GM18951 (cell line): ENCODE measurements around the gene GOLGA6C.
"Not testable (repeated sequence)": the region's sequence is repeated elsewhere in the genome, so short reads cannot be mapped to it uniquely, and the experiment has no call there.

ENCODE experiments used
- POLR2A ChIP-seq: IDR thresholded peaks from 4 replicates; pipeline ENCODE4 v1.6.1; 2011; ENCODE audit warnings: mild to moderate bottlenecking; ENCODE audit not compliant: insufficient read length, insufficient read depth; ENCODE audit errors: extremely low read depth
- in situ Hi-C: fragments of 300-500 bp; cut with MboI; formaldehyde crosslinking; loops from one replicate; pipeline ENCODE4 v1.12.0; 2022; ENCODE audit warnings: low sequenced_read_pairs, mixed read lengths, inconsistent platforms; ENCODE audit not compliant: unreplicated experiment

GOLGA6C gene

DNA sequence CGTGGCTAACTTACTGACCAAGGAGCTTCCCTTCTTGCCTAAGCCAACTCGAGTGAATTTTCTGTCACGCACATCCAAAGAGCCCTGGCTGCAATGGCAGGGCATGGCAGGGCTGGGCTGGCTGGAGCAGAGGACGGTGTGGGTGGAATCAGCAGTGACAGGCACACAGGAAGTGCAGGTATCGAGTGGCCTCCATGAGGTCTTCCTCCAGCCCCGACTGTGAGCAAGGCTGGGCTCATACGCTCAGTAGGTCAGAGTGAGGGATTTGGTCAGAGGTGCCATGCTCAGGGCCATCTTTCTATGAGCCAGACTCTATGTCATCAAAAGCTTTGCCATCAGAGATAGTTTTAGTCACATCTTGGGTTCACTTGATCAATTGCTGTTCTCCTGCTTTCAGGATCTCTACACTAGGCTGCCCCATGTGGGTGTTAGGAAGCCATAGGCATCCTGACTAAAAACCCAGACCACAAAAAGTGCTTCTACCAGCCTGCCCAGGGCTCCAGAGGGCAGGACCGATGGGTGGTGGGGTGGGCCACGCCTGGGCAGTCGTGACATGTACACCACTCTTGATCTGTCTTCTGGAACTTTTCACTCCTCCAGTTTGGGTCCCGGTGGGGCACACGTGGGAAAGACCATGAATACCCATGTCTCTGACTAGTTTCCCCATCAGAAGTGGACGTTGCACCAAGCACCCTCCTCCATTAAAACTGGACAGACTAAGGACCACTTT, 55.1 kb downstream of the GOLGA6C start:
- TF ChIP-seq POLR2A: no peak
- in situ Hi-C loops: no loop called here

DNA sequence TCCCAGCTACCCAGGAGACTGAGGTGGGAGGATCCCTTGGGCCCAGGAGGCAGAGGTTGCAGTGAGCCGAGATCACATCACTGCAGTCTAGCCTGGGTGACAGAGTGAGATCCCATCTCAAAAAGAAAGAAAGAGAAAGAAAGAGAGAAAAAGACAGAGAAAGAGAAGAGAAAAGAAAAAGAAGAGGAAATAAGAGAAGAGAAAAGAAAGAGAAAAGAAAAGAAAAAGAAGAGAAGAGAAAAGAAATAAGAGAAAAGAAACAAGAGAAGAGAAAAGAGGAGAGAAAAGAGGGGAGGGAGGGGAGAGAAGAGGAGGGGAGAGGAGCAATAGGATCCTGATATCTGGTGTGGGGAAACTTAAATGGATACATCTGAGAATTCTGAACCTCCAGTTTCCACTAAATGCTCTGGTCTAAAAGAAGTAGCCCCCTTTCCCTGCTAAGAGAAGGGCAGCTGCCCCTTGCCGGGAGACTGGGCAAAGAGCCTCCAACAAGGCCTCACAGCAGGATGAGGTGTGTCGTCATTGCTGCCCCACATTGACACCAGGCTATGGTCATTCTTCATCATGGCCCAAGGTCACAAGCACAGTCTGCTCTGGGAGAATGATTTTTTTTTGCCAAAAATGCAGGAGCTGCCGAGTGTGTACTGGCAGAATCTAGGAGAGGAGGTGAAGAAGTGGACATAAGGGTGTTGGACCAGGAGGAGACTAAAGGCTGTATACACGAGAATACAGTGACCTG, 56.6 kb downstream of the GOLGA6C start:
- in situ Hi-C loops: no loop called here
- no peak for TF ChIP-seq POLR2A

DNA sequence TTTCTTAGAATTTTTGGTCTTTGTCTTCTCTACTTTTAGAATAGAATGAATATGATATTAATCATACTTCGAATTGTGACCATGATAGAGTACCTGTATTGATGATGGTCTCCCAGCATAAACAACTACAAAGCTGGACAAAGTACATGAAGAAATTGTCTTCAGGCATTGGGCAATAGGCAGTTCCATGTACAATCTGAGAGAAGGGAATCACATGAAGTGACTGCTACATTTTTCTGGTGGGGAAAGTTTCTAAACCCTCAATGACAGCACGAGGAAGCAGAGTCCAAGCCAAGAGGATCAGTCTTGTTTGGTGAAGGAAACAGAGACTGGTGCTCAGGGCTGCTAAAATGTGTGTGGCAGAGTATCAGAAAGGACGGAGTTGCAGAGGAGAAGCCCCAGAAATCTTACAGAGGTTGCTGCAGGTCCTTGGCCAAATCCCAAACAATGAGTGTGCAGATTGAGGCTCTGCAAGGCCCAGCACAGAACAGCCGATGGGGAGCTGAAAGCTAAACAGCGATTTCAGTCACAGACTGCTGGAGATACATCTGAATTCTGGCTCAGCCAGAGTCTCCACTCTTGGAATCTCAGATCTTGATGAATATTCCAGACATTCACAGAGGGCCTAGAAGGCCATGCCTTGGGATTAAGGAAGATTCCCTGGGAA, 61.2 kb downstream of the GOLGA6C start:
- in situ Hi-C loops: not testable (repeated sequence)
